Non-pigmented ciliary epithelial cell (primary cell): ENCODE data around the gene SYTL3.
"Not testable (repeated sequence)": the region's sequence is repeated elsewhere in the genome, so short reads cannot be mapped to it uniquely, and the experiment has no call there.

ENCODE experiments used
- DNase-seq: peaks from one replicate; pipeline ENCODE4 v3.0.0-alpha.2; 2010; ENCODE audit warnings: low read depth

The SYTL3 gene

DNA sequence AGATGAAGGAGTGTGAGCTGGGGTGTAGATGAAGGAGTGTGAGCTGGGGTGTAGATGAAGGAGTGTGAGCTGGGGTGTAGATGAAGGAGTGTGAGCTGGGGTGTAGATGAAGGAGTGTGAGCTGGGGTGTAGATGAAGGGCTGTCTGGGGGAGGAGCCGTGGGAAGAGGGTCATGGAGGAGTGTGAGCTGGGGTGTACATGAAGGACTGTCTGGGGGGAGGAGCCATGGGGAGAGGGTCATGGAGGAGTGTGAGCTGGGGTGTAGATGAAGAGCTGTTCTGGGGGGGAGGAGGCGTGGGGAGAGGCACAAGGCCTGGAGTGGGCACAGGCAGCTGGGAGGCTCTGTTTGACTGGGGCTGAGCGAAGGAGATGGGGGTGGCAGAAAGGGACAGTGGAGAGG, 51.4 kb downstream of the SYTL3 start:
- DNase-seq: not testable (repeated sequence)

DNA sequence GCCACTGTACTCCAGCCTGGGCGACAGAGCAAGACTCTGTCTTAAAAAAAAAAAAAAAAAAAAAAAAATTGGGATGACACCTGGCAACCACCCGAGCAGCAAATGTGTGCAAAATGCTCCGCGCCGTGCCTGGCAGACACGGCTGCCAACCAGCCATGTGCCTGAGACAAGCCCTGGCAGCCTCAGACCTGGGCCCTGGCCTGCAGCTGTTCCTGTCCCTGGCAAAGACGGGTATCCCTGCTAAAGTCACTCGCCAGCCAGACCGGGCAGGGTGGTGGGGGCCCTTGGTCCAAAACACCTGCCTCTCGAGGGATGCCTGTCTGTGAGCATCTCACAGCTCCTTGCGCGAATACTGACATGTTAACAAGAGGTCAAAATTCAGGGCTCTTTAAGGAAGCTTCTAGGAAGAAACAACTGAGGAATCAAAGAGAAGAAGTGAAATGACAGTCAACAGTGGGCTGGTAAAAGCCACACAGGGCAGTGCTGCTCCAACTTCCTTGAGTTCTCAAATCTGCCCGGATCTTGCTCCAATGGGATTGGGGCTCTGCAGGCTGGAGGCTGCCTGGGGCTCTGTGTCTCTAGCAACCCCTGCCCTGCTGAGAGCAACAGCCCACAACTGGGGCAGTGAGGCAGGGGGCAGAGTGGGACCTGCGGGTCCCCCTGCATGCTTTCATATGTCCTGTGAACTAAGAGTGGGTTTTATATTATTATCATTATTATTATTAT, 53.4 kb downstream of the SYTL3 start:
- no peak for DNase-seq

- DNase-seq: no peak
Observed at GRCh38 chr6:158703837-158704822, 54.3 kb downstream of the SYTL3 start.

GRCh38 chr6:158705386-158706126, 55.7 kb downstream of the SYTL3 start:
- no peak for DNase-seq

- DNase-seq: no peak
Observed at GRCh38 chr6:158706369-158706982, 56.6 kb downstream of the SYTL3 start.

DNA sequence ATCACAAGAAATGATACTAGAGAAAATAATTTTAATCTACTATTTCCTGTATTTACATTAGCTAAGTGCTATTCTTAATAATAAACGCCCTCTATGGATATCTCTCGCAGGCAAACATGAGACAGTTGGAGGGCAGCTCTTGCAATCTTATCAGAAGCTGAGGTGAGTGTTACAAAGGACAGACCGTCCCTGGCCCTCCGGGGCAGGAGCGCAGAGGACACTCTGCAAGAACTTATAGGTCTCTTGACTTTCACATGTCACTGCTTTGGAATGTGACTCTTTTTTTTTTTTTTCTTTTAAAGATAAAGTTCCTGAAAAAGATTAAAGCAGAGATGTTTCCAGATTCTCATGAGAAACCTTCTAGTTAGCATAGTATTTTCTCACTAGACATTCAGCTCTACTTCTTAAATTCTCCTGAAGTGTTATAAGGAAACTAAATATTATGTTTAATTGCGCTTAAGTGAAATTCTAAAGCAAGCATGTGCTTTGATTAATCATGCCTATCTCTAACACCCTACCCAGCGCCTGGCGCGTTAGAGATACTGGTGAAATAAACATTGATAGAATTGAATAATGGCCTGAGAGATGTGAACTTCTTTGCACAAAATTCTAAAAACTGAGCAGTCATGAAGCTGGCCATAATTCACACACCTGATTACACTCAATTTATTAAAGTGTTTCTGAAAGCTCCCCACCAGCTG, 57.4 kb downstream of the SYTL3 start:
- no peak for DNase-seq

DNA sequence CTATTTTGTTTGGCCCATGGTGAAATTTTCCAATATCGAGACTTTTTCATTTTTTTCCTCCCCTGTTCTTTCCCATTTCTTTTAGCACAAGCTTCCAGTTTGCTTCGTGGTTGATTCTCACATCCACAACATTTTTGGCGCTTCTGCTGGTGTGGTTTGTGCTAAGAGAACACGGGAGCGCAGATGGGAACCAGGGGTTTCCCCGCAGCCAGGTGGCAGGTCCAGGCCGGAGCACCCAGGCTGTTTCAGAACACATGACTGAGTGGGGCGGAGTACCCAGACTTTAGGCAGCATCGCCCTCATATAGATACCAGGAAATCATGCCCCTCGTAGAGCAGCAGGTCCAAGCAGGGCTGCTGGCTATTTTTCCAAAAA, 58.0 kb downstream of the SYTL3 start:
- no peak for DNase-seq

GRCh38 chr6:158708239-158708638, 58.4 kb downstream of the SYTL3 start:
- DNase-seq: no peak

GRCh38 chr6:158709809-158710208, 60.0 kb downstream of the SYTL3 start:
- no peak for DNase-seq

GRCh38 chr6:158711264-158711663, 61.4 kb downstream of the SYTL3 start:
- no peak for DNase-seq

DNA sequence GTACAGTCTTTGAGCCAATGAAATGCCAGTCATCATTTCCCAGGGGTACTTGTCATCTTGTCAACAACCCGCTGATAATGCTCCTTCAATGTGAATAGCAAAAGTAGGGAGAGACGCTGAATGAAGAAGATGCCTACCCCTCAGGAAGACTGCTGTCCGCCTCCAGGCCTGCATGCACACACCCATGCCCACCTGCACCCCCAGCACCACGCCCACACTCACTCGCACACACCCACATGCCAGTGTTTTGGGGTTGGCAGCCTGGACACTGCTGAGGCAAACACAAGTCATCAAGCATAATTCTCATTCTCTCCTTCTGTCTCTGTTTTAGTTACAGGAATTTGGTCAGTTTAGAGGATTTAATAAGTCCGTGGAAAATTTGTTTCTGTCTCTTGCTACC, 63.6 kb downstream of the SYTL3 start:
- DNase-seq: no peak

DNA sequence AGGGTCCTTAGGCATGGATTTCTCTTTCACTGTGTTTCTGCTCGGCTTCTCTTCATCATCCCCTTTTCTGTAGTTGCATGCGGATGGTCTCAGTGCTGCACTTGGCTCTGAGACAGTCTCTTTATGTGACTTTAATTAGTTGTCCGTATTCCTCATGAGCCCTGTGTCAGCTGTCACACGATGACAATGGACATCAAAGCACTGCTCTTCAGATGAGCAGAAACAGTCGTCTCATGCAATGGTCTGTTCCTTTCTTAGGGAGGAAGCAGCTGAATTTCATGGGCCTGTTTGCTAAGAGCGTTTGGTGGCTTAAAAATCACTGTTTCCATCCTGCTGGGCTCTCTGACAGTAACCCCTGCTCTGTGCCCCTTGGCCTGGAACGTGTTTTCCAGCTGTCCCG, 64.9 kb downstream of the SYTL3 start:
- no peak for DNase-seq

DNA sequence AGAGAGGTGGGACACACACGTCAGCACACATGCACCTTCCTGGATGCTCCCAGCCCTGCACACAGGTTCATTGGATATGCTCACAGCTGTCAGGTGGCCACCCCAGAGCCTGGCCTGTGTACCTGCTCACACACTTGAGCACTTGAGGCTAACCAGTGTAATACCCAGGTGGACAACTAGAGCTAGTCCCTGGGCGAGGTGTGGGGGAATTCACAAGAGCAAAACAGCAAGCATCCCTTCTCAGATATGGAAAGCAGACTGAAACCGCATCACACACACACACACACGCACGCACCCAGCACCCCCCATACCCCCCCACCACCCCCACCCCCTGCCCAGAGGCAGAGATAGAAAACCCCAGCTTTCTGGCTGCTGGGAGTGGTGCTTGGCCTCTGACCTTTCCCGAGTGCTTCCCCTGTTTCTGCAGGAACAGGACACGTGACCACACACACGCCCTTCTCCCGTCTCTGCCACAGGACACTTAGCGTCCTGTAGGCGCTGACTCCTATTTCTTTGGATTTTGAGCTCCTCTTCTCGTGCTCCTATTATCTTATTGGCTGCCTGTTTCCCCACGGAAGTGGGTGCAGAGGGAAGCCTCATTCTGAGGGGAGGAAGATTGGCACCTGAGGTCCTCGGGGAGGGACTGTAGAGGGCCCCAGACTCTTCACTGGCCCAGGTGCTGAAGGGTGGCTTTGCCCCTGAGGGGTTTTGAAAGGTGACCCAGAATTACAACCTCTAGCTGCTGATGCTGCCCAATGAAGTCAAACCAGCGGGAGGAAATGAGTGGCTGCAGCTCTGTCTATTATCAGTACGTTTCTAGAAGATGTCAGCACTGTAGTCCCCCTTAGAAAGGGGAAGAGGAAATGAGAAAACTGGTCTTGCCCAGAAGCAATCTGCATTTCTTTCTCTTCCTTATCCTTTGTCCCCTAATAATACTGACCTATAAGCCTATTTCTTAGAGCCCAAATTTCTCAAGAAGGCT, 65.8 kb downstream of the SYTL3 start:
- DNase-seq: no peak

DNA sequence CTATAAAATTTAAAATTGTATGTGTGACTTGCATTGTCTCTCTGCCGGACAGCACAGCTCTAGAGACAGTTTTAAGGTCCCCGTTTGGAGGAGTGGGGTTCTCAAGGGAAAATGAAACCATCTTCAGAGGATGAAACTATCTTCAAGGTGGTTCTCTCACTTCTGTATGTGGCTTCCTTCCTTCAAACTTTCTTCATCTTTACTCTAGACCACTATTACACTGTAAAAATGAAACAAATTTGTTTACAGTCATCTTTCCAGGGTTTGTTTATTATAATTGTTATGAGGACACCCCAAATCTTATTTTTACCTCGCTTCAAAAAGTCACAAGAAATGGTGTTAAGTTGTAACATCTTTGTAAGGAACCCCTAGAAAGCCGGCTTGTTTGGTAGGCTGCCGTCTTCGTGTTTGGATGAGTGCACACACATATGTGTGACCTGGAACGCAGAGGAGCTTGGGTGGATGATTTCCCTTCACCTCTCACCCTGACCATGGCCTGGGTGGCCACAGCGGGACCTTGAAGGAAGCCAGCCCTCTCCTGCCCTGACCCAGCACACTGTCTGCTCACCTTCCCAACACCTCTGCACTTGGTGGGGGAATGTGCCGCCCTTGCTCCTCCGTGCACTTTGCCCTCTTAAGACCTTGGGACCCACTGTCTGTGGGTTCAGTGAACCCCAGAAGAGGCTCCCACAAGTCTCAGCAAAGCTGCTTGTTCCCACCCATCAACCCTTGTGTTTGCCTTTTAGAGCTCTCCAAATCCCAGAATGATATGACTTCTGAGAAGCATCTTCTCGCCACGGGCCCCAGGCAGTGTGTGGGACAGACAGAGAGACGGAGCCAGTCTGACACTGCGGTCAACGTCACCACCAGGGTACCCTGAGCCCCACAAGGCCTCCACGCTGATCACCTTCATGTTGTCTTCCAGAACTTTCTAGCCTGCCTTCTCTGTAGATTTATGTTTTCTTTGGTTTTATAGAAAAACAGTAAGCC, 67.8 kb downstream of the SYTL3 start:
- DNase-seq: no peak

DNA sequence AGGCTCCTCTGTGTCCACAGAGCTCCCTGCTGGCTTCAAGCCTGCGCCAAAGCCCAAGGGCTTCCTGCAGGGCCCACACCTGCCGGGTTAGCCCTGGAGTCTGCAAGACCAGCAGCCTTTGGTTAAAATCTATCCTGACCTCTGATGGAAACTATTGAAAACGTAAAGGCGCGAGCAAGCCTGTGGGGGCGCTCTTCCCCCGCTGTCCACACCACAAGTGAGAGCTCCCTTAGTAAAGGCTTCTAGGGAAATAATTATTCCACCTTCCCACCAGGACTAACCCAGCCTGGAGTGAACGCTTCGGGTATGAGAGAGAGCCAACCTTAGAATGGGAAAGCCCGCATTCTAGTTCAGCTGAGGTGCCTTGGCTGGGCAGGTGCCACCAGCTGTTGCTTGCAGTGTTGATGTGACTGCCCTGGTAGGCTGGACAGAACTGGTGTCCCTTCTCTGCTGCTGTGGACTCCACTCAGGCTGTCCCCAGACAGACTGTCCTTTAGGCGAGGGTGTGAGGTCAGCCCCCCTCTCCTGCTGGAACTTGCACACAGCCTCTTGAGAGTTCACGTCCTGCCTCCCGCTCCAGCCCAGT, 68.7 kb downstream of the SYTL3 start:
- DNase-seq: no peak

GRCh38 chr6:158722176-158722729, 72.4 kb downstream of the SYTL3 start:
- no peak for DNase-seq

GRCh38 chr6:158725704-158726103, 75.8 kb downstream of the SYTL3 start:
- no peak for DNase-seq

DNA sequence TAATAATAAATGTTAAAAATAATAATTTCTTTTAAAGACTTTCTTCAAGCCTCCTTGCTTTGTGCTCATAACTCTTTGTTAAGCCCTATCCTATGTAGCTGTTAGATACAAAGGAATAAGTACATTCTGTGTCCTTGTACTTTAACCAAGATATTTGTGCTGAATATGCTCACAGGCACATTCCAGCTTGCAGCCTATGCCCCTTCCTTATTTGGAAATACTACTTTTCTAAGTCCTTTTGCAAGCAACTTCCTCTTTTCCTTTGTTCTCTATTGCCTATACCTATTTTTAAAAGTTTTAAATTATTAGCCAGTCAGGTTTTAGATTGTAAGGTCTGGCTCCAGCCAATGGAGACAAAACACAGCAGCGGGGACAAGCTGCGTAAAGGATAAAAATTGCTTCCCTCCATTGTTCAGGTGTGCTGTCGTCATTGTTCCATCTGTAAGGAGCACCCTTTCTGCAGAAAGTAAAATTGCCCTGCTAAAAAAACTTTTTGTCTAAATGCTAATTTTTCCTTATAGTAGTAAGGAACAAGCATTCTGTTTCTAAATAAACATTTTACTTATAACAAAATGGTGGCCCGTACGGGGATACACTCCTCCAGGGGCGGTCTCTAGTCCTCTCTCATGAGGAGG, 80.2 kb downstream of the SYTL3 start:
- DNase-seq: no peak
